HG02943 (cell line): ENCODE data around the gene AP4M1.

Experiments used
- ATAC-seq: cut with Tn5 transposase; IDR thresholded peaks from one replicate; pipeline ENCODE4 v1.9.1; 2021; ENCODE audit warnings: mild to moderate bottlenecking, low read depth, moderate library complexity; ENCODE audit not compliant: unreplicated experiment

Gene AP4M1

GRCh38 chr7:100082978-100083377, 18.5 kb upstream of the AP4M1 start:
- ATAC-seq = no peak

GRCh38 chr7:100085515-100085914, 15.9 kb upstream of the AP4M1 start:
- no peak for ATAC-seq

- ATAC-seq = no peak
These were observed 14.2 kb upstream of the AP4M1 start for GRCh38 chr7:100087055-100087750.

GRCh38 chr7:100088095-100088620, 13.3 kb upstream of the AP4M1 start:
- ATAC-seq = no peak

- ATAC-seq = no peak
These were observed 12.6 kb upstream of the AP4M1 start, which contains the start of gene COPS6 for GRCh38 chr7:100088621-100089457. TSS of gene COPS6 (plus strand) at chr7:100088969. CDS start at chr7:100088991, 22 bp downstream.

DNA sequence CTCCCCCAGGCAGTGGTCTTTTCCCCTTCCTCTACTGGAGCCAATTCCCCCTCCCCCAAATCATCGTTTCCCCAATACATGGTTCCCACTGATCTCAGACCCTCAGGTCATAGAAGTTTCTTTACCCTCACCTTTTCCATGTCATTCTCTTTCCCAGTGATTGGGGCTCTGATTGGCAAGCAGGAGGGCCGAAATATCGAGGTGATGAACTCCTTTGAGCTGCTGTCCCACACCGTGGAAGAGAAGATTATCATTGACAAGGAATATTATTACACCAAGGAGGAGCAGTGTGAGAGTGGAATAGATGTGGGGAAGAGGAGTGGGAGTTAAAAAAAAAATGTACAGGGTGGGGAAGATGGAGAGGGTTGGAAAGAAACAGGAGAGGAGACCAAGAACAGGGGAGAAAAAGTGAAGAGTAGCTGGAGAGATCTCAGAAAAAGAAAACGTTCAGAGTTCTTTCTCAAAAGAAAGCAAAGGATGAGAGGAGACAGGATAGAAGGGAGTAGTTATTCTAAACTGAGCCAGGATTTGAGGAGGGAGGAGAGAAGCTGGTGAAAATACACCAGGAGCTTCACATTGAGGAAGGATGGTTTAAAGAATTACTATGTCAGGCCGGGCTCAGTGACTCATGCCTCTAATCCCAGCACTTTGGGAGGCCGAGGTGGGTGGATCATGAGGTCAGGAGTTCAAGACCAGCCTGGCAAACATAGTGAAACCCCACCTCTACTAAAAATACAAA, 11.8 kb upstream of the AP4M1 start:
- no peak for ATAC-seq

- ATAC-seq = no peak
These were observed 10.7 kb upstream of the AP4M1 start for GRCh38 chr7:100090527-100091410.

GRCh38 chr7:100091411-100092181, 9.8 kb upstream of the AP4M1 start:
- ATAC-seq = no peak

DNA sequence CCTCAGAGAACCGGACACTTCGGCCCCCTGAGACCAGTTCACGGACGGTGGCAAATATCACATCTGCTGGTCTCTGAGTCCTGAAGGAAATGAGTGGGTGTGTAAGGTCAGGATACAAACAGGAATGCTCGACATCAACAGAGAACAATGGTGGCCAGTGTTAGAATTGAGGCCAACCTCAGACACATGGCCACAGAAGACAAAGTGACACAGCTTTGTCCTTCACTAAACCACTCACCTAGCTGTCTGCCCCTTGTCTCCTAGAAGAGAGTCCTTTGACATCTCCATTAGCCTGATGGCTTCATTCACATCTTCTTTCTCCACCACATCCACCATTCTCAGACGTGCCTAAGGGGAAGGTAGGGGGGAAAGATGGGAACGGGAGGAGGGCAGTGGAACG, 8.4 kb upstream of the AP4M1 start:
- no peak for ATAC-seq

GRCh38 chr7:100093498-100093897, 7.9 kb upstream of the AP4M1 start:
- no peak for ATAC-seq

DNA sequence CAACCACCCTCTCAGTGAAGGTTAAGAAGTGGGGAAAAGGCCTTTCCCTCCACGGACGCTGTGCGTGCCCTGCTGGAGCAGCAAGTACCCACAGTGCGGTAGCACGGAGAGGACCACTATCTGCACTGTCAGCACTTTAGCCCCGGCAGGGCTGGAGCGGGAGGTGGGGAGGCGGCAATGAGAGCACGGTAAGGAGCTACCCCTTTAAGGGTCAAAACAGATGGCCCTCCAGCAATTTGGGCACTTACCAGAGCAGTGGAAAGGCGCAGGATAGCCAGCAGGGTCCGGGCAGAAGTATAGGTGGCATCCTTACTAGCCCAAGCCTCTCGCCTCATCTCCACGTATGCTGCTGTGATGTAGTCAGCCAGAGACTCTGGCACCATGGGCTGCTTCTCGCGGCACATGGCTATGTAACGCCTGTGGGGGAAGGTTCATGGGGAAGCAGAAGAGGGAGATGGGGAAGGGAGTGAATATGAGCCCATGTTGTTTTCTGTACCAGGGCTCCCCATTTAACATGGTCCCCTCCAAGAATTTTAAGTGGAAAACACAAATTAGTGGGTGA, 7.4 kb upstream of the AP4M1 start:
- ATAC-seq = no peak

- ATAC-seq = no peak
These were observed 6.2 kb upstream of the AP4M1 start for GRCh38 chr7:100095289-100095688.

DNA sequence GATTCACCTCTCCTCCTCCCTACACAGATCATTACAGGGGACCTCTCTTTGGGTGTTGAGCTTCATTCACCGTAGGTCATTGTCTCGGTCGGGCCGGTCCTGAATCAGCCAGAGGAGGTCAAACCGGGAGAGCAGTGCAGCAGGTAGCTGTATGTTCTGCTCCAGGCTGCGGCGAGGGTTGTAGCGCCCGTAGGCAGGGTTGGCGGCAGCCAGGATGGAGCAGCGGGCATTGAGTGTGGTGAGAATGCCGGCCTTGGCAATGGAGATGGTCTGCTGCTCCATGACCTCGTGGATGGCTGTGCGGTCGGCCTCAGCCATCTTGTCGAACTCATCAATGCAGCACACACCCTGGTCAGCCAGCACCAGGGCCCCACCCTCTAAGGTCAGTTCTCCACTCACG, 5.7 kb upstream of the AP4M1 start:
- ATAC-seq = no peak

DNA sequence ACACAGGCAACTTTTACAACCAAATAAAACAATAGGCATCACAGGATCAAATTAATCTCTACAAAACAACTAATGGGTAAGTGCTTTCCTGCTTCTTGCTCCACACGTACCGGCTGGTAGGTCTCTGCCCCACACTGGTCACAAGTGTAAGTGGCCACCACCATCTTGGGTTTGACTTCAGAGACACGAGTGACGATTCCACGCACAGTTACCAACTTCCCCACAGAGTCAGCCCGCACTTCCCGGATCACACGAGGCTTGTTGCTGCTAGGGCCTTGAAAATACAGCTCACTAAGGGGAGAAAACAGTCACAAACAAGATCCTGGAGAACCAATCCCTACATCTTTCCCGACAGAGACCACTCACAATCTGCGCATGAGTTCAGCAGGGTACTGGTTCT, 2.5 kb upstream of the AP4M1 start:
- no peak for ATAC-seq

GRCh38 chr7:100099452-100099851, 2.0 kb upstream of the AP4M1 start:
- no peak for ATAC-seq

DNA sequence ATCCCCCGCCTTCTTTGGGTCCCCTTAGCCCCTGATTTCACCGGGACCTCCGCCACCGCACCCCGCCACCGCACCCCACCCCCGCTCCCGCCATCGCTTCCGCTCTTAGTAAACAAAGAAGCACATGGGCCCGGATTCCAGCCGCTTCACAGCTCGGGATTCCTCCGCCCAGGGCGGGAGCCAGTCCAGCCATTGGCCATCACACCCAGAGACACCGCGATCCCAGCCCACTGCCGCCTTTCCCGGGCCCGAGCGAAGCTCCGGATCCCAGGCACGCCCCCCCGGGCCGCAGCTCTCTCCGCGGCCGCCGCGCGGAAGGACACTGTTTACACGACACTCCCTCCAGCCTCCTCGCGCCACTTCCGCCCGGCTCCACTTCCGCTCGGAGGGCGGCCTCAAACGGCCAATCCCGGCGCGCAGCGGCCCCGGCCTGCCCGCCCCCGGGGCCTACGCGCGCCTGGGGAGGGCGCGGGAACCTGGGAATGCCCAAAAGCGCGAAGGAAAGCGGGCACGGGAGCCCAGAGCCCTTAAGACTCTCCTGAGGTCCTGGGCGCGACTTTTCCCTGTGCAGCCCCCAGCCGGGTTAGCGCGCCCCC, 925 bp upstream of the AP4M1 start:
- peak; percentile 65 for ATAC-seq

DNA sequence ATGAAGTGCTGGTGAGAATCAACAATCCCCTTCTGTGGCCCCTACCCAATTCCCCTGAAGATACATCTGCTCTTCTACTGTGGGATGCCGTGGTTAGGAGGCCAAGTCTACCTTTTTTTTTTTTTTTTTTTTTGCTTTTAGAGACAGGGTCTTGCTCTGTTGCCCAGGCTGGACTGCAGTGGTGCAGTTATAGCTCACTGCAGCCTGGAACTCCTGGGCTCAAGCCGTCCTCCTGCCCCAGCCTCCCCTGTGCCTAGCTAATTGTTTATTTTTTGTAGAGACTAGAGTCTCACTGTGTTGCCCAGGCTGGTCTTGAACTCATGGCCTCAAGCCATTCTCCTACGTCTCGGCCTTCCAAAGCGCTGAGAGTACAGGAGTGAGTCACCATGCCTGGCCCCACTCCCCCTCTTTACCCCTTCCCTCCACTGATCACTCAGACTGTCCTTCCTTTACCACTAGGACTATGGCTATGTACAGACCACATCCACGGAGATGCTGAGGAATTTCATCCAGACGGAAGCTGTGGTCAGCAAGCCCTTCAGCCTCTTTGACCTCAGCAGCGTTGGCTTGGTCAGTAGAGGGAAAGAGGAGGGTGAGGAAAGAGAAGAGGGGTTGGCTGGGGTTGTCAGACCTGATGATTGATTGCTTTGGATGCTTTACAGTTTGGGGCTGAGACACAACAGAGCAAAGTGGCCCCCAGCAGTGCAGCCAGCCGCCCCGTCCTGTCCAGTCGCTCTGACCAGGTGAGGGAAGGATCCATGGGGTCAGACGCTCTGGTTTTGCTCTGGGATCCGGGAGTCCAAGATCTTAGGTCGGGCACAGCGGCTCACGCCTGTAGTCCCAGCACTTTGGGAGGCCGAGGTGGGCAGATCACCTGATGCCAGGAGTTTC, 1.8 kb downstream of the AP4M1 start:
- no peak for ATAC-seq

GRCh38 chr7:100105534-100105933, 4.1 kb downstream of the AP4M1 start:
- no peak for ATAC-seq
